ENCODE measurements around the gene GLRA2.

The GLRA2 gene

GRCh38 chrX:14712096-14712495 lies 182.8 kb downstream of the GLRA2 start:
- no peak for DNase-seq

- no peak for DNase-seq
Observed at GRCh38 chrX:14717949-14718348, 188.6 kb downstream of the GLRA2 start.

GRCh38 chrX:14718403-14718802 lies 189.1 kb downstream of the GLRA2 start:
- DNase-seq = no peak

GRCh38 chrX:14729058-14729457 lies 199.7 kb downstream of the GLRA2 start:
- no peak for DNase-seq

GRCh38 chrX:14738643-14739042 lies 209.3 kb downstream of the GLRA2 start:
- no peak for DNase-seq

- no peak for DNase-seq
Observed at GRCh38 chrX:14753441-14753840, 224.1 kb downstream of the GLRA2 start.

GRCh38 chrX:14758029-14758491 lies 228.7 kb downstream of the GLRA2 start:
- DNase-seq = no peak

- no peak for DNase-seq
Observed at GRCh38 chrX:14775416-14775815, 246.1 kb downstream of the GLRA2 start.

GRCh38 chrX:14776901-14777300 lies 247.6 kb downstream of the GLRA2 start:
- DNase-seq = no peak

GRCh38 chrX:14777525-14777924 lies 248.2 kb downstream of the GLRA2 start:
- no peak for DNase-seq

GRCh38 chrX:14779580-14779979 lies 250.2 kb downstream of the GLRA2 start:
- DNase-seq = no peak

Data from NCI-H1930 (cell line).